K562 (cell line): ENCODE measurements around the gene ATP6V1G1. TPM values are rescaled to one million over a fixed set of nuclear protein-coding genes. Genes with fewer than 3 reads are reported as not detected.
A peak's percentile ranks its signal among the peaks of the same experiment; 100 is the strongest.

Source experiments
- ATAC-seq: fragments of 200-7000 bp; cut with Tn5 transposase; 3 replicates; pipeline ENCODE4 v1.9.1; 2020; ENCODE audit warnings: moderate library complexity
- BruUV-seq: library from RNA; stranded (reverse); fragments of 400-500 nt; replicated peaks from 2 replicates; lab custom pipeline; 2021; lab: Mats Ljungman, UMichigan
- CTCF ChIA-PET: fragments of 300-600 bp; formaldehyde crosslinking; extraction: SDS; loops from one replicate; lab custom pipeline; 2021; ENCODE audit warnings: low intra/inter-chr PET ratio; lab: Yijun Ruan, JAX
- POLR2A ChIA-PET: fragments of 300-600, 350-650 bp; sonication (Branson Sonifier 250); formaldehyde crosslinking; extraction: SDS; loops from one replicate; lab custom pipeline; 2021; ENCODE audit warnings: antibody characterized with exemption, inconsistent platforms; lab: Yijun Ruan, JAX
- DNase-seq, 4 experiments: peaks; one replicate each; pipeline versions ENCODE4 v3.0.0 to v3.0.0-alpha.2; 2011 to 2018; ENCODE audit warnings: low spot score in 3 of 4, mixed read lengths in 3 of 4; ENCODE audit errors: extremely low read depth in 1 of 4
- FAIRE-seq: peaks from 2 replicates; lab custom pipeline; 2011; peaks lifted over from hg19 to GRCh38; lab: Jason Lieb, UNC
- H2AFZ ChIP-seq: 2 replicates; pipeline ENCODE4 v1.6.0; 2011; ENCODE audit warnings: low read depth, low read length, control low read depth, inconsistent platforms
- H3K27ac ChIP-seq: fragments of 200-600 bp; 3 replicates; pipeline ENCODE4 v1.8.0; 2011; ENCODE audit warnings: low read depth, mild to moderate bottlenecking, control low read depth, inconsistent platforms, low read length, moderate library complexity, mixed read lengths; ENCODE audit errors: extremely low read depth
- H3K27me3 ChIP-seq, 2 experiments: fragments of 300-600 bp in 1 of 2; 2 replicates in 1 of 2; 3 replicates in 1 of 2; pipeline versions ENCODE4 v1.6.0 to v1.8.0; 2011; ENCODE audit warnings: inconsistent platforms in 2 of 2, low read length in 2 of 2, mild to moderate bottlenecking in 1 of 2, mixed read lengths in 1 of 2, moderate library complexity in 1 of 2; ENCODE audit not compliant: control insufficient read depth in 2 of 2, insufficient read depth in 2 of 2
- H3K36me3 ChIP-seq: fragments of 300-600 bp; 3 replicates; pipeline ENCODE4 v1.8.0; 2011; ENCODE audit warnings: mild to moderate bottlenecking, low read length, inconsistent platforms; ENCODE audit not compliant: control insufficient read depth, insufficient read depth
- H3K4me1 ChIP-seq, 2 experiments: fragments of 200-600 bp in 1 of 2; replicated peaks in 1 of 2; 2 replicates in 1 of 2; 3 replicates in 1 of 2; pipeline versions ENCODE4 v1.5.1 to v1.8.0; 2011; ENCODE audit warnings: inconsistent platforms in 2 of 2, low read length in 2 of 2, mild to moderate bottlenecking in 1 of 2, mixed read lengths in 1 of 2, moderate library complexity in 1 of 2; ENCODE audit not compliant: control insufficient read depth in 2 of 2, insufficient read depth in 2 of 2
- H3K4me2 ChIP-seq: 2 replicates; pipeline ENCODE4 v1.6.1; 2011; ENCODE audit warnings: low read length, control low read depth, inconsistent platforms, mixed read lengths; ENCODE audit not compliant: insufficient read depth
- H3K4me3 ChIP-seq: fragments of 200-600 bp; sonication (generic), shearing (Covaris generic); 2 replicates; pipeline ENCODE4 v1.5.1; 2016; ENCODE audit warnings: control low read depth, inconsistent platforms
- H3K79me2 ChIP-seq: fragments of 200-600 bp; 3 replicates; pipeline ENCODE4 v1.8.0; 2011; ENCODE audit warnings: low read length, inconsistent platforms; ENCODE audit not compliant: control insufficient read depth, insufficient read depth
- H3K9ac ChIP-seq, 2 experiments: 2 replicates each; pipeline versions ENCODE4 v1.6.0 to v1.6.1; 2011; ENCODE audit warnings: low read depth in 2 of 2, low read length in 2 of 2, control low read depth in 1 of 2, inconsistent platforms in 1 of 2, mild to moderate bottlenecking in 1 of 2, mixed read lengths in 1 of 2; ENCODE audit not compliant: insufficient read depth in 1 of 2
- H3K9me1 ChIP-seq: one replicate; pipeline ENCODE4 v1.6.0; 2011; ENCODE audit warnings: inconsistent platforms, mild to moderate bottlenecking, low read length, moderate library complexity; ENCODE audit not compliant: control insufficient read depth, insufficient read depth
- H3K9me3 ChIP-seq: replicated peaks from 2 replicates; pipeline ENCODE4 v1.5.1; 2011; ENCODE audit warnings: low read depth, low read length, inconsistent platforms; ENCODE audit not compliant: control insufficient read depth, insufficient read depth
- H4K20me1 ChIP-seq: replicated peaks from 2 replicates; pipeline ENCODE4 v1.6.1; 2011; ENCODE audit warnings: low read length, inconsistent platforms, mixed read lengths; ENCODE audit not compliant: control insufficient read depth, insufficient read depth
- CSDE1 ChIP-seq, 2 experiments: fragments of 450-650 bp; IDR thresholded peaks; 2 replicates each; pipeline ENCODE4 v1.6.1; 2016; ENCODE audit warnings: mild to moderate bottlenecking in 1 of 2
- NFIC ChIP-seq: fragments of 450-650 bp; IDR thresholded peaks from 2 replicates; pipeline ENCODE4 v1.6.1; 2017; ENCODE audit warnings: mild to moderate bottlenecking, inconsistent platforms
- XRCC5 ChIP-seq: fragments of 200-400 bp; formaldehyde crosslinking; IDR thresholded peaks from 2 replicates; pipeline ENCODE4 v1.6.1; 2017; ENCODE audit warnings: low read depth, mild to moderate bottlenecking, low read length
- WGBS: fragments of 100-300 bp; shearing (Covaris generic); methylation state at CpG from one replicate; pipeline ENCODE4 v1.1.6; 2016; ENCODE audit warnings: low coverage, mixed read lengths; ENCODE audit not compliant: insufficient coverage; ENCODE audit errors: missing lambda C conversion rate; 5-methylcytosine and 5-hydroxymethylcytosine counted together
- in situ Hi-C: fragments of 300-500 bp; cut with MboI; formaldehyde crosslinking; loops from 4 replicates; pipeline ENCODE4 v1.15.0; 2018; ENCODE audit warnings: inconsistent platforms, mixed read lengths
- intact Hi-C: fragments of 100-400 bp; cut with micrococcal nuclease; formaldehyde crosslinking; loops from 2 replicates; pipeline ENCODE4 v1.14.2; 2022
- polyA plus RNA-seq, 8 experiments: library from polyadenylated mRNA; depleted of rRNA in 4 of 8; stranded (reverse) in 5 of 8; unstranded in 3 of 8; fragments of >200 nt; fragmentation: Nextera tagmentation in 2 of 8; fragmentation: Illumina TruSeq in 1 of 8; extraction: Ambion mirVana in 2 of 8; extraction: Trizol in 1 of 8; gene quantifications; 2 replicates each; pipeline versions ENCODE4 v1.2.1 to v1.2.3, GENCODE V29; 2011 to 2014; ENCODE audit warnings: inconsistent platforms in 1 of 8, missing spikeins in 1 of 8
- total RNA-seq, 7 experiments: library from RNA; depleted of rRNA in 6 of 7; stranded (reverse); fragments of >200 nt in 6 of 7; fragmentation: Illumina TruSeq in 2 of 7; extraction: Trizol in 2 of 7; gene quantifications; 2 replicates each; pipeline versions ENCODE4 v1.2.1 to v1.2.3, GENCODE V29; 2011 to 2021; ENCODE audit warnings: low replicate concordance in 1 of 7
- TF ChIP-seq, protein P1 (sequence below), 3 experiments: fragments of 200-800 bp in 1 of 3; fragments of 250-450 bp in 1 of 3; fragments of 450-650 bp in 1 of 3; sonication (Bioruptor Pico) in 1 of 3; sonication (Bioruptor generic) in 1 of 3; formaldehyde crosslinking in 1 of 3; IDR thresholded peaks; 2 replicates each; pipeline versions ENCODE4 v1.6.1 to v1.8.0; 2016 to 2022; ENCODE audit warnings: mild to moderate bottlenecking in 2 of 3, missing genetic modification characterization in 2 of 3, missing compliant biosample characterization in 1 of 3, moderate library complexity in 1 of 3

The ATP6V1G1 gene
- total and polyA plus RNA-seq, 9 of the 15 experiments (the other 6 are each of a cell fraction or from before 2014, with no cell fraction given) = 88.4 to 492 (median 193) TPM

DNA sequence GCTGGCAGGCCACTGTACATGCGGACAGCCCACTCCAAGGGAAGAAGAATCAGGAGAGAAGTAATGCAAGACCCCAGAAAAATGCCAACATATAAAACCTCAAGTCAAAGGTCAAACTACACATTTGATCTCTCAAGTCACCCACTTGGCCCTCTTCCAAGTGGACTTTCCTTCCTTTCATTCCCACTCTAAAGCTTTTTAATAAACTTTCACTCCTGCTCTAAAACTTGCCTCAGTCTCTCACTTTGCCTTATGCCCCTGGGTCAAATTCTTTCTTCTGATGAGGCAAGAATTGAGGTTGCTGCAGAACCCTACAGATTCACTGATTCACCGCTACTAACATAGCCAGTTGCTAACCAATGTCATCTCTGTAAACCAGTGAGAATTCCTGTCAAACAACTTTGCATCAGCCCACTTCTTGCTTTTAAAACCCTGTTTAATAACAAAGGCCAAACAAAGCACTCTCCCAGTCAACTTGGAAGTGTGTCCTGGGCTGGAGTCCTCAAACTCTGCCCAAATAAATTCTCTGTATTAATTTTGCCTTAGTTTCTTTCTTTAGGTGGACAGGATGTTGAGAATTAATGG lies 6.9 kb upstream of the ATP6V1G1 start:
- ATAC-seq = no peak
- Histone ChIP-seq H3K27ac (no peak overlapping the region), H4K20me1 (no peaks in the 10 kb centered on the region), H3K27me3 (no peaks in the 10 kb centered on the region; a peak in 1 of 5 replicates), H3K79me2 (no peaks in the 10 kb centered on the region), H3K9ac (no peak overlapping the region), H3K4me1 (peaks cover 0 to 4% of the 10 kb centered on the region in 2 experiments; a peak in 3 of 5 replicates), H3K4me3 (no peak overlapping the region), H2AFZ (no peak overlapping the region), H3K9me1 (no peaks in the 10 kb centered on the region), H3K36me3 (no peaks in the 10 kb centered on the region), H3K4me2 (no peak overlapping the region), H3K9me3 (no peaks in the 10 kb centered on the region)
- in situ Hi-C loops (no loop called here), intact Hi-C loops (no loop called here)
- no peak for FAIRE-seq
- TF ChIP-seq, protein P1, sequence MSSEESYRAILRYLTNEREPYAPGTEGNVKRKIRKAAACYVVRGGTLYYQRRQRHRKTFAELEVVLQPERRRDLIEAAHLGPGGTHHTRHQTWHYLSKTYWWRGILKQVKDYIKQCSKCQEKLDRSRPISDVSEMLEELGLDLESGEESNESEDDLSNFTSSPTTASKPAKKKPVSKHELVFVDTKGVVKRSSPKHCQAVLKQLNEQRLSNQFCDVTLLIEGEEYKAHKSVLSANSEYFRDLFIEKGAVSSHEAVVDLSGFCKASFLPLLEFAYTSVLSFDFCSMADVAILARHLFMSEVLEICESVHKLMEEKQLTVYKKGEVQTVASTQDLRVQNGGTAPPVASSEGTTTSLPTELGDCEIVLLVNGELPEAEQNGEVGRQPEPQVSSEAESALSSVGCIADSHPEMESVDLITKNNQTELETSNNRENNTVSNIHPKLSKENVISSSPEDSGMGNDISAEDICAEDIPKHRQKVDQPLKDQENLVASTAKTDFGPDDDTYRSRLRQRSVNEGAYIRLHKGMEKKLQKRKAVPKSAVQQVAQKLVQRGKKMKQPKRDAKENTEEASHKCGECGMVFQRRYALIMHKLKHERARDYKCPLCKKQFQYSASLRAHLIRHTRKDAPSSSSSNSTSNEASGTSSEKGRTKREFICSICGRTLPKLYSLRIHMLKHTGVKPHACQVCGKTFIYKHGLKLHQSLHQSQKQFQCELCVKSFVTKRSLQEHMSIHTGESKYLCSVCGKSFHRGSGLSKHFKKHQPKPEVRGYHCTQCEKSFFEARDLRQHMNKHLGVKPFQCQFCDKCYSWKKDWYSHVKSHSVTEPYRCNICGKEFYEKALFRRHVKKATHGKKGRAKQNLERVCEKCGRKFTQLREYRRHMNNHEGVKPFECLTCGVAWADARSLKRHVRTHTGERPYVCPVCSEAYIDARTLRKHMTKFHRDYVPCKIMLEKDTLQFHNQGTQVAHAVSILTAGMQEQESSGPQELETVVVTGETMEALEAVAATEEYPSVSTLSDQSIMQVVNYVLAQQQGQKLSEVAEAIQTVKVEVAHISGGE (CRISPR knock-in tag; IDR thresholded peaks at IDR 0.05) = no peak
- TF ChIP-seq CSDE1 (IDR thresholded peaks at IDR 0.05) = no peak
- peak; percentile 65 for TF ChIP-seq NFIC
- TF ChIP-seq XRCC5 = no peak
- DNase-seq = no peak
- CTCF ChIA-PET = no interaction called here
- BruUV-seq = no TSS peak
- 59% methylated on average over 2 of the region's 2 CpGs for WGBS
- POLR2A ChIA-PET = no interaction called here
